GM21367 (cell line): ENCODE data around the gene ZCCHC8.
"Not testable (repeated sequence)": the region's sequence is repeated elsewhere in the genome, so short reads cannot be mapped to it uniquely, and the experiment has no call there.

Experiments used
- ATAC-seq: cut with Tn5 transposase; IDR thresholded peaks from one replicate; pipeline ENCODE4 v1.9.1; 2021; ENCODE audit not compliant: unreplicated experiment

The ZCCHC8 gene

GRCh38 chr12:122473543-122474323 is 27.0 kb downstream of the ZCCHC8 start:
- ATAC-seq: no peak

GRCh38 chr12:122471324-122472226 is 29.2 kb downstream of the ZCCHC8 start:
- ATAC-seq: no peak

- ATAC-seq: not testable (repeated sequence)
Measured at GRCh38 chr12:122470576-122470975, 30.2 kb downstream of the ZCCHC8 start.

- ATAC-seq: not testable (repeated sequence)
Measured at GRCh38 chr12:122469856-122470255, 30.9 kb downstream of the ZCCHC8 start.

GRCh38 chr12:122467983-122468382 is 32.7 kb downstream of the ZCCHC8 start:
- ATAC-seq: no peak

- ATAC-seq: not testable (repeated sequence)
Measured at GRCh38 chr12:122464317-122465042, 36.3 kb downstream of the ZCCHC8 start.

- no peak for ATAC-seq
Measured at GRCh38 chr12:122460641-122461040, 40.1 kb downstream of the ZCCHC8 start.

- no peak for ATAC-seq
Measured at GRCh38 chr12:122460061-122460460, 40.7 kb downstream of the ZCCHC8 start.

GRCh38 chr12:122459211-122459610 is 41.5 kb downstream of the ZCCHC8 start:
- no peak for ATAC-seq

GRCh38 chr12:122458105-122459035 is 42.4 kb downstream of the ZCCHC8 start:
- no peak for ATAC-seq

GRCh38 chr12:122457627-122458026 is 43.1 kb downstream of the ZCCHC8 start:
- no peak for ATAC-seq

- no peak for ATAC-seq
Measured at GRCh38 chr12:122454739-122455138, 46.0 kb downstream of the ZCCHC8 start.

GRCh38 chr12:122454250-122454721 is 46.4 kb downstream of the ZCCHC8 start:
- ATAC-seq: no peak

GRCh38 chr12:122452701-122453285 is 47.9 kb downstream of the ZCCHC8 start:
- no peak for ATAC-seq

GRCh38 chr12:122449317-122449716 is 51.4 kb downstream of the ZCCHC8 start:
- no peak for ATAC-seq

GRCh38 chr12:122447825-122448224 is 52.9 kb downstream of the ZCCHC8 start:
- not testable (repeated sequence) for ATAC-seq

- ATAC-seq: not testable (repeated sequence)
Measured at GRCh38 chr12:122446390-122446789, 54.3 kb downstream of the ZCCHC8 start.

GRCh38 chr12:122444071-122444470 is 56.7 kb downstream of the ZCCHC8 start:
- ATAC-seq: not testable (repeated sequence)

GRCh38 chr12:122438822-122439221 is 61.9 kb downstream of the ZCCHC8 start:
- not testable (repeated sequence) for ATAC-seq
